Erythroblast (primary cell): Measurements from ENCODE around the gene HTATSF1.

ENCODE experiments used
- DNase-seq, 2 experiments: peaks; one replicate each; lab custom pipeline; 2025; lab: John Stamatoyannopoulos, UW
- GATA1 ChIP-seq: IDR thresholded peaks from 2 replicates; pipeline ENCODE4 v1.6.1; 2011; ENCODE audit warnings: low read depth, mild to moderate bottlenecking, control low read depth, low read length, moderate library complexity
- POLR2A ChIP-seq: IDR thresholded peaks from 2 replicates; pipeline ENCODE4 v1.6.1; 2011; ENCODE audit warnings: mild to moderate bottlenecking, low read length

The HTATSF1 gene, protein sequence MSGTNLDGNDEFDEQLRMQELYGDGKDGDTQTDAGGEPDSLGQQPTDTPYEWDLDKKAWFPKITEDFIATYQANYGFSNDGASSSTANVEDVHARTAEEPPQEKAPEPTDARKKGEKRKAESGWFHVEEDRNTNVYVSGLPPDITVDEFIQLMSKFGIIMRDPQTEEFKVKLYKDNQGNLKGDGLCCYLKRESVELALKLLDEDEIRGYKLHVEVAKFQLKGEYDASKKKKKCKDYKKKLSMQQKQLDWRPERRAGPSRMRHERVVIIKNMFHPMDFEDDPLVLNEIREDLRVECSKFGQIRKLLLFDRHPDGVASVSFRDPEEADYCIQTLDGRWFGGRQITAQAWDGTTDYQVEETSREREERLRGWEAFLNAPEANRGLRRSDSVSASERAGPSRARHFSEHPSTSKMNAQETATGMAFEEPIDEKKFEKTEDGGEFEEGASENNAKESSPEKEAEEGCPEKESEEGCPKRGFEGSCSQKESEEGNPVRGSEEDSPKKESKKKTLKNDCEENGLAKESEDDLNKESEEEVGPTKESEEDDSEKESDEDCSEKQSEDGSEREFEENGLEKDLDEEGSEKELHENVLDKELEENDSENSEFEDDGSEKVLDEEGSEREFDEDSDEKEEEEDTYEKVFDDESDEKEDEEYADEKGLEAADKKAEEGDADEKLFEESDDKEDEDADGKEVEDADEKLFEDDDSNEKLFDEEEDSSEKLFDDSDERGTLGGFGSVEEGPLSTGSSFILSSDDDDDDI

DNA sequence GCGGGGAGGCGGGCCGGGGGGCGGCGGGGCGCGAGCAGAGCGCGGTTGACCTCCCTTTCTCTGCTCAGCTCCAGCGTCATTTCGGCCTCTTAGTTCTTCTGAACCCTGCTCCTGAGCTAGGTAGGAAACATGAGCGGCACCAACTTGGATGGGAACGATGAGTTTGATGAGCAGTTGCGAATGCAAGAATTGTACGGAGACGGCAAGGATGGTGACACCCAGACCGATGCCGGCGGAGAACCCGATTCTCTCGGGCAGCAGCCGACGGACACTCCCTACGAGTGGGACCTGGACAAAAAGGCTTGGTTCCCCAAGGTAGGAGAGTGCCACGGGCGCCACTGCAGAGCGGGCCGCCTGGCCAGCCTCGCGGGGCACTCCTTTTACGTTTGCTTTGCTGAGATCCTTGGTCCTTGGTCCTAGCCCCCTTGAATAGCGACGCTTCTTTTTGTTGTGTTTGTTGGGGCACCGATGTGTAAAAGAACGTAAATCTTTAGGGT is at the start of gene HTATSF1:
TSS of gene HTATSF1 (plus strand) at position 37 of the 497 bp plus-strand sequence. CDS start at position 130, 93 bp downstream.
- TF ChIP-seq GATA1 (no peak), POLR2A (no peak)
- DNase-seq, result no peak

DNA sequence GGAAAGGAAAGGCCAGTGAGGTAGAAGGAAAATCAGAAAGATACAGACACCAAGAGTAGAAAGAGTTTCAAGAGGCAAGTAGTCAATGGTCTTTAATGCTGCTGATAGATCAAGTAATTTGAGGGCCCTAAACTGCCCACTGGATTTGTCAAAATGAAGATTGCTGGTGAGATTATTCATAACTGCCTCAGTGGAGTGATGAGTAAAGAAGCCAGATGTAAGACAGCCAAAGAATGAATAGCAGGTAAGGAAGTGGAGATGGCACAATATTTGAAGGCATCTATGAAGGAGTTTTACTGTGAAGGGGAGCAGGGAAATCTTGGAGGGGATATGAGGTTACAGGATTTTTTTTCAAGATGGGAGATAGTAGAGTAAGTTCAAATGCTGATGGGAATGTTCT is 49.4 kb upstream of the HTATSF1 start:
- DNase-seq, result no peak
- TF ChIP-seq POLR2A, result no peak
- no peak for TF ChIP-seq GATA1

DNA sequence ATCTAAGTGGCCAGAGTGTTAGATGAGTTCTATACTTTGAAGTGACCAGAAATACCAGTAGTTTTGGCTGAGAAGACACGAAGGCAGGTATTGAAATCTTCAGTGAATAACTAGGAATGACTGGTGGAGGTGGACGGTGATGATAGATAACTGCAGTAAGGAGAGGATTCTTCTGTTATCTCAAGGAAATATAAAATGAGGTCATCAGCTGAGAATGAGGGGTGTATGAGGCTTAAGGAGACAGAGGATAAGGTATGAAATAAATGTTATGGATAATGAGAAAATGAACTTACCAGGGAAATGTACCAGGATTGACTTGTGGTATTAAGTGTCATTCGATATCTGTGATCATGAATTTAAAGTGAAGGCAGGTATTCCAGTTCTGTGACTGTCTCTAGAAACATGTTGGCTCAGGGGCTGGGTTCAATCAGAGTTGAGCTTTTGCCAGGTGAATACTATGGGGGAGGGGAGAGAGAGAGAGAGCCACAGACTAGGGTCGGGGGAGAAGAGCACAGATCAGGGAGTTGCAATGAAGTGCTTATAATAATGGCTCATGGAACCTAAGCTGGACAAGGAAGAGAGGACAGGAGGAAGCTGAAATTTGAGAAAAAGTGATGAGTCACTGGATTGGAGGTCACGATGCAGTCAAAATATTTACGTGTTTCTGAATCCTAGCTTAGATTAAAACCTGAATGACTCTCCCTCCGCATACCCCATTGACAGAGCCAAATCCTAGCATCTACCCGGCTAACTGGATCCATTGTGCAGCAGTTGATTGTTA is 47.2 kb upstream of the HTATSF1 start:
- DNase-seq, result no peak
- TF ChIP-seq GATA1, result no peak

DNA sequence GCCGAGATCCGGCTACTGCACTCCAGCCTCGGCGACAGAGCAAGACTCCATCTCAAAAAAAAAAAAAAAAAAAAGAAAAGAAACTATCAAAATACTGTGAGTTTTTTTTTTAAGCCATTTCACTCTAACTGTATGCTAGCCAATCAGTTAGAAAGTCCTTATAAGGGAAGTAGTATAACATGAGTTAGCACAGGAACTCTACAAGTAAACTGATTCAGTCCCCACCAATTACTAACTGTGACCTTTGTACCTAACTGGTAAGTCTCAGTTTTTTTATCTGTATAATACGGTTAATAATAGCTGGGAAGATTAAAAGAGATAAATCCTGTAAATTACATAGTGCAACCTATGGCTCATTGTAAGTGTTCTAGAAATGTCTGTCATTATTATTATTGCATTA is 44.8 kb upstream of the HTATSF1 start:
- no peak for DNase-seq
- TF ChIP-seq POLR2A, result no peak

DNA sequence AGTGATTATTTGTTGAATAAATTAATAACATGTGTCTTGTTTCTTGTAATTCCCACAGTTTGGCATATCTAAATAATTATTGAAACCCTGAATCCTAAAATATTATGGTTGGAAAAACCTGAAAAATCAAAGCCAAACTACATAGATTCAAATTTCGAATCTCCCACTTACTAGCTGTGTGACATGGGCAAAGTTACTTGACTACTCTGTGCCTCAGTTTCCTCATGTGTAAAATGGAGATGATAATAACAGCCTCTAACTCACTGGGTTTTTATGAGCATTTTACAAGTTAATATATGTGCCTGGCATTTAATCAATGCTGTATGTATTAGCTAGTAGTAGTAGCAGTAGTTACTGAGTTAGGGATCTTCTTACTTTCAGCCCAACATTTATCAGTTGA is 44.3 kb upstream of the HTATSF1 start:
- no peak for TF ChIP-seq POLR2A
- DNase-seq, result no peak

DNA sequence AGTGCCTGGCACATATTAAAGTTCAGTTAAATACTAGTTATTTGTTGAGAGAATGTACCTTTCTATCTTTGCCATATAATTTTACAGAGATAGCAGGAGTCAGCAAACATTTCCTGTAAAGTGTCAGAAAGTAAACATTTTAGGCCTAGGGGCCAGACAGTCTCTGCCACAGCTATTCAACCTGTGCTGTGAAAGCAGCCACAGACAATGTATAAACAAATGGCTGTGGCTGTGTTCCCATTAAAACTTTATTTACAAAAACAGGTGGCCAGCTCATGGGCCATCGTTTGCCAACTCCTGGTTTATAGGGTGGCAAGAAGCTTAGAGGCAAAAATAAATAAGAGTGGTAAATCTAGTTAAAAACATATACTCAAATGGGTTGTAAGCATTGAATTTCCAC is 43.6 kb upstream of the HTATSF1 start:
- TF ChIP-seq GATA1, result no peak
- TF ChIP-seq POLR2A, result no peak
- DNase-seq, result no peak

DNA sequence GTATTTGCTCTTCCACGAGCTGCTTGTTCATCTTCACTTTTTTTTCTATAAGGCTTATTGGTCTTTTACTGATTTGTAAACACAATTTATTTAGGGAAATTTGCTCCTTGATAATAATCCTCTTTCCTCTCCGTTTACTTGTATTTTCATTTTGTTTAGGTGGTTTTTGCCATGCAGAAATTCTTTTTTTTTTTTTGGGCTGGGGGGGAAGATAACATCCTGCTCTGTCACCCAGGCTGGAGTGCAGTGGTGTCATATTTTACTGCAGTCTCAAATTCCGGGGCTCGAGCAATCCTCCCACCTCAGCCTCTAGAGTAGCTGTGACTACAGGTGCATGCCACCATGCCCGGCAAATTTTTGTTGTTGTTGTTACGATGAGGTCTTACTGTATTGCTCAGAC is 41.3 kb upstream of the HTATSF1 start:
- no peak for DNase-seq
- TF ChIP-seq POLR2A (no peak), GATA1 (no peak)

DNA sequence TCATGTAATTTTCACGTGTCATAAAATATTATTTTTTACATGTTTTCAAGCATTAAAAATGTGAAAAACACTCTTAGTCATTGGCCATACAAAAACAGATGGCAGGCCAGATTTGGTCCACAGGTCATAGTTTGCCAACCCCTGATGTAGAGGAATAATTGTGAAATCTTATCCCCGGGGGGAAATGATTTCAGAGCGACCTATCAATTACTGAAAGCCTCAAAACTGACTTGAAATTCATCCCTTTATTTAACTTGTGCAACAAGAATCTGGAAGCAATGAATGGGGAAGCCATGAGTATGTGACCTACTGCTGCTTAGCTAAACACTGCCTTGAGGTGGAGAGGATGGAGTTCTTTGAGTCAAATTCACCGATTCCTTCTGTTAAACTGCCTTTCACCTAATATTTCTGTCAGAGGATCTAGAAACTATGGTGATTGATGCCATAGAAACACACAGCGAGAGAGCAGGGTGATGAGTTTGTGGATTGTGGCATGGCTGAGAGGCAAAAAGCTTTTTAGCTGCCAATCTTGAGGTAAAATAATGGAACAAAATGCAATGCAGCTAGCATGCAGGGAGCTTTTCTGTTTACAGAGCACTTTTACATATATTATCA is 40.0 kb upstream of the HTATSF1 start:
- TF ChIP-seq POLR2A (no peak), GATA1 (no peak)
- DNase-seq, result no peak

DNA sequence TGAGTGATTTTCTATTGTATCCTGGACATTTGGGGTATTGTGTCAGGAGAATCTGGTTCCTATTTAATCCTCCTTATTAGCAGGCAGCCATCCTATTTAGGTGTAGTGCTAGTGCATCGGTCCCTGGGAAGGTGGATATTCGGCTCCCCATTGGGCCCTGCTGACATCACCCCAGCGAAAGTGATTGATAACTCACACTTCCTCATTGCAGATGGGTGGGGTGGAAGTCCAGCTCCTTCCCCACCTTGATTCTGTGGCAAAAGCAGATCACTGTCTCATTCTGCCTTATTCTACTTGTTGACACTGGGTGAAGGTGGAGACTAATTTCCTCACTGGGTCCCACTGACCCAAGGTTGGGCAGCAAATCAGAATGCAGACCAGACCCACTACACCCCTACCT is 32.8 kb upstream of the HTATSF1 start:
- TF ChIP-seq POLR2A (no peak), GATA1 (no peak)
- no peak for DNase-seq

DNA sequence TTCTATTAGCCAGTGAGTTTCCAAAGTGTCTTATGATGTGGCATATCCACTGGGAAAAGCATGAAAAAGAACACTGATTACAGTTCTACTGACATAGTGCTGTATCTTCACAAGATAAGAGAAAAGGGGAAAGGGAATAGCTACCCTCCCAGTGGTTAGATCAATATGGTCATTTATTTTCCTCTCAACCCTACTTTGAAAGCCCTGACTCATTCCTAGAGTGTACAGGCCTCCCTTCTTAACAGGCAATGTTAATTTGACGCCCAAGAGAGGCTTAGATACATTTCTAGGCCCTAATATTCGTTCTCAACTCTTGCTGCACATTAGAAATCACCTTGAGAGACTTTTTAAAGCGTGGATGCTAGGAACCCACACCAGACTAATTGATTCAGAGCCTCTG is 30.1 kb upstream of the HTATSF1 start:
- no peak for TF ChIP-seq POLR2A
- no peak for TF ChIP-seq GATA1
- DNase-seq, result no peak

DNA sequence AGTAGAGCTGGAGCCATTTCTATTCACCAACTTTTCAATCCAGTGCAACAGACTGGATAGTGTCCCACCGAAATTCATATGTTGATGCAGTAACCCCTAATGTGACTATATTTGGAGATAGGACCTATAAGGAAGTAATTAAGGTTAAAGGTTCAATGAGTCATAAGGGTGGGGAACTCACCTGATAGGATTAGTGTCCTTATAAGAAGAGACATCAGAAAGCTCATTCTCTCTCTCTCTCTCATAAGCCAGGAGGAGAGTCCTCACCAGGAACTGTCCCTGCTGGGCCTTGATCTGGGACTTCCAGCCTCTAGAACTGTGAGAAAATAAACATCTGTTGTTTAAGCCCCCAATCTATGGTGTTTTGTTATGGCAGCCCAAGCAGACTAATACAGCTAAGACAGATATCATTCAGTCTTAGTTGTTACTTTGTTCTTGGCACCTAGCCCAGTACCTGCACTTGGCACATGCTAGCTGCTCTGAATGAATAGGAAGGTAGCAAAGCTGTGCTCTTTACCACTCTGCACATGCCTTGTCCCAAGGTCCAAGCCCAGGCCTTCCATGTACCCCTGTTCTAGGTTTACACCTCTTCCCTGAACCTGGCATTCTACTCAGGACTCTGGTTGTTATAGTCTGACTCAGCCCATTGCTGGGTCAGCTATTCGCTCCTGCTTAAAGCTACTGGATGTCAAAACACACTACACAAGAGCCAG is 28.8 kb upstream of the HTATSF1 start:
- DNase-seq, result no peak
- TF ChIP-seq POLR2A (no peak), GATA1 (no peak)

DNA sequence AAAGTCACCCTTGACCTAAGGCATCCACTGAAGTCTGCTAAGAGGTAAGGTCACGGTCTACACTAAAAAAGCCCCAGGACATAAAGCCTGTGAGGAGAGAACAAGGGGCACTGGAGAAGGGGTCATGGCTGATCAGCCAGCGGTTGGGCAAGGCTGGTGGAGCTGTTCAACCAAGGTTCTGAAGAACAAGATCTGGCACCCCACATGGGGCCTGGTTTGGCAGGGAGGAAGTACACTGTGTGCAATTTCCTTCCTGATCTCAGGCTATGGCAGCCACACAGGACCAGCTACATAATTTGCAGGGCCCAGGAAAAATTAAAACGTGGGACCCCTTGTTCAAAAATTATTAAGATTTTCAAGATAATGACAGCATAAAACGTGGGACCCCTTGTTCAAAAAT is 23.7 kb upstream of the HTATSF1 start:
- no peak for TF ChIP-seq GATA1
- no peak for TF ChIP-seq POLR2A
- no peak for DNase-seq

DNA sequence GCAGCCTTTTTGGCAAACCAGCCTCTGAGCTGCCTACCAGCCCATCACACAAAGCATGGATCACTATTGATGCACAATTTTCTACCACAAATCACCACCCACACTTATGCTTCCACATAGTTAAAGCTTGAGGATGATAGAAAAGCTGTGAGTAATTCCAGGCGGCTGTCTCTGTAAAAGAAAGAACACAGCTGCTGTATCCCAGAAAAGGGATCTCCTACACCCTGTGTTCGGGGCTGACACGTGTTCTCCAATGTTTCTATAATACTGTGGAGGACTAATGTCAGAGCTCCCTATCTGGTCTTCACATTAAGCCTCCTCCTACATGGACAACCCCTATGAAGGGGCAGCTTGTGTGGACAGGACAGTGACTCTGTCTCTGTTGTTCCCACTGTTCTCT is 22.2 kb upstream of the HTATSF1 start:
- TF ChIP-seq GATA1 (no peak), POLR2A (no peak)
- DNase-seq, result no peak

DNA sequence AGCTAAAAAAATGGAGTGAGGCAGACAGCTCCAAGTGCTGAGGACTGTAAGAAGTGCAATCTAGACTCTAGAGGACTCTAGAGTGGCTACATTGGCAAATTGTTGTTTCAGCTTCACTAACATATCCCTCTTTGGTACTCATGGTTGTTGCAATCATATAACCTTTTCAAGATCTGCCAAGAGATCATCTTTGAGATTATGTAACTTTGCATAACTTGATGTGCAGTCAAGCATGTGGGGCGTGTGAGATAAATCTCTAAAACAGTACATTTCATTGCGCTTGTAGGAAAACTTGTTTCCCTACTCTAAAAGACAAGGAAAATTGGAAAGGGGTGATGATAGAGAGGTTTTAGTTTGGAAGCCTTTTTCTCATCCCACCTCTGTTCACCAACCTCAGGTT is 20.9 kb upstream of the HTATSF1 start:
- TF ChIP-seq POLR2A (no peak), GATA1 (no peak)
- DNase-seq, result no peak
